ENCODE results near the gene KIN.
"Not testable (repeated sequence)": the region's sequence is repeated elsewhere in the genome, so short reads cannot be mapped to it uniquely, and the experiment has no call there.

The KIN gene

GRCh38 chr10:7818295-7819120 lies 30.7 kb upstream of the KIN start, which contains the start of gene TAF3:
TAF3 (plus strand) TSS chr10:7818505; CDS start chr10:7818710, 205 bp downstream.
- DNase-seq: peak; percentile 75 to 85 (median 85)
- Histone ChIP-seq H3K4me1 (ENCODE audit: control insufficient read depth, insufficient read depth, low read length, poor library complexity, severe bottlenecking) (peaks cover 19% of the 10 kb centered on the region), H3K27me3 (replicated peaks; ENCODE audit: control insufficient read depth, insufficient read depth, low read length, poor library complexity, severe bottlenecking) (no peaks in the 10 kb centered on the region), H3K27ac (ENCODE audit: insufficient read depth, low read length, poor library complexity, severe bottlenecking) (peak within 1 kb of the TSS; percentile 70), H3K9me3 (ENCODE audit: control insufficient read depth, low read length) (no peaks in the 10 kb centered on the region), H3K4me3 (ENCODE audit: insufficient read depth, low read depth, low read length, poor library complexity, severe bottlenecking) (peak within 1 kb of the TSS; percentile 97), H3K36me3 (ENCODE audit: control insufficient read depth, insufficient read depth, low read length) (peaks cover 3% of the 10 kb centered on the region)

GRCh38 chr10:7817984-7818294 lies 30.1 kb upstream of the KIN start:
- no peaks in the 10 kb centered on the region for H3K27me3 ChIP-seq (replicated peaks; ENCODE audit: control insufficient read depth, insufficient read depth, low read length, poor library complexity, severe bottlenecking)
- DNase-seq: no peak
- H3K9me3 ChIP-seq (ENCODE audit: control insufficient read depth, low read length): no peaks in the 10 kb centered on the region
- H3K36me3 ChIP-seq (ENCODE audit: control insufficient read depth, insufficient read depth, low read length): peaks cover 3% of the 10 kb centered on the region
- peak overlapping the region; percentile 70 for H3K27ac ChIP-seq (ENCODE audit: insufficient read depth, low read length, poor library complexity, severe bottlenecking)
- peaks cover 19% of the 10 kb centered on the region for H3K4me1 ChIP-seq (ENCODE audit: control insufficient read depth, insufficient read depth, low read length, poor library complexity, severe bottlenecking)
- H3K4me3 ChIP-seq (ENCODE audit: insufficient read depth, low read depth, low read length, poor library complexity, severe bottlenecking): peak overlapping the region; percentile 97

- Histone ChIP-seq H3K4me1 (ENCODE audit: control insufficient read depth, insufficient read depth, low read length, poor library complexity, severe bottlenecking) (peaks cover 19% of the 10 kb centered on the region), H3K27me3 (replicated peaks; ENCODE audit: control insufficient read depth, insufficient read depth, low read length, poor library complexity, severe bottlenecking) (no peaks in the 10 kb centered on the region), H3K27ac (ENCODE audit: insufficient read depth, low read length, poor library complexity, severe bottlenecking) (no peak overlapping the region), H3K9me3 (ENCODE audit: control insufficient read depth, low read length) (no peaks in the 10 kb centered on the region), H3K36me3 (ENCODE audit: control insufficient read depth, insufficient read depth, low read length) (peaks cover 3% of the 10 kb centered on the region), H3K4me3 (ENCODE audit: insufficient read depth, low read depth, low read length, poor library complexity, severe bottlenecking) (peak overlapping the region; percentile 97)
- no peak for DNase-seq
Measured at GRCh38 chr10:7817576-7817975, 29.8 kb upstream of the KIN start.

GRCh38 chr10:7813481-7813880 lies 25.7 kb upstream of the KIN start:
- H3K4me3 ChIP-seq (ENCODE audit: insufficient read depth, low read depth, low read length, poor library complexity, severe bottlenecking): no peak overlapping the region
- no peak overlapping the region for H3K27ac ChIP-seq (ENCODE audit: insufficient read depth, low read length, poor library complexity, severe bottlenecking)
- peaks cover 6% of the 10 kb centered on the region for H3K4me1 ChIP-seq (ENCODE audit: control insufficient read depth, insufficient read depth, low read length, poor library complexity, severe bottlenecking)
- no peaks in the 10 kb centered on the region for H3K9me3 ChIP-seq (ENCODE audit: control insufficient read depth, low read length)
- H3K27me3 ChIP-seq (replicated peaks; ENCODE audit: control insufficient read depth, insufficient read depth, low read length, poor library complexity, severe bottlenecking): no peaks in the 10 kb centered on the region
- no peaks in the 10 kb centered on the region for H3K36me3 ChIP-seq (ENCODE audit: control insufficient read depth, insufficient read depth, low read length)
- no peak for DNase-seq

- not testable (repeated sequence) for H3K4me1 ChIP-seq (ENCODE audit: control insufficient read depth, insufficient read depth, low read length, poor library complexity, severe bottlenecking)
Measured at GRCh38 chr10:7811743-7812142, 23.9 kb upstream of the KIN start.

GRCh38 chr10:7811000-7811399 lies 23.2 kb upstream of the KIN start:
- no peak overlapping the region for H3K27ac ChIP-seq (ENCODE audit: insufficient read depth, low read length, poor library complexity, severe bottlenecking)
- no peak overlapping the region for H3K4me3 ChIP-seq (ENCODE audit: insufficient read depth, low read depth, low read length, poor library complexity, severe bottlenecking)
- H3K4me1 ChIP-seq (ENCODE audit: control insufficient read depth, insufficient read depth, low read length, poor library complexity, severe bottlenecking): no peaks in the 10 kb centered on the region
- DNase-seq: no peak
- peaks cover 12% of the 10 kb centered on the region for H3K36me3 ChIP-seq (ENCODE audit: control insufficient read depth, insufficient read depth, low read length)
- no peaks in the 10 kb centered on the region for H3K9me3 ChIP-seq (ENCODE audit: control insufficient read depth, low read length)
- H3K27me3 ChIP-seq (replicated peaks; ENCODE audit: control insufficient read depth, insufficient read depth, low read length, poor library complexity, severe bottlenecking): no peaks in the 10 kb centered on the region

More at GRCh38 chr10:7811743-7812142, 23.9 kb upstream of the KIN start:
- H3K36me3 ChIP-seq (ENCODE audit: control insufficient read depth, insufficient read depth, low read length): peaks cover 12% of the 10 kb centered on the region
- not testable (repeated sequence) for H3K9me3 ChIP-seq (ENCODE audit: control insufficient read depth, low read length); DNase-seq; H3K27ac ChIP-seq (ENCODE audit: insufficient read depth, low read length, poor library complexity, severe bottlenecking); H3K27me3 ChIP-seq (replicated peaks; ENCODE audit: control insufficient read depth, insufficient read depth, low read length, poor library complexity, severe bottlenecking); H3K4me3 ChIP-seq (ENCODE audit: insufficient read depth, low read depth, low read length, poor library complexity, severe bottlenecking)

GRCh38 chr10:7810443-7810842 lies 22.6 kb upstream of the KIN start:
- no peaks in the 10 kb centered on the region for H3K9me3 ChIP-seq (ENCODE audit: control insufficient read depth, low read length)
- no peak overlapping the region for H3K4me3 ChIP-seq (ENCODE audit: insufficient read depth, low read depth, low read length, poor library complexity, severe bottlenecking)
- no peak for DNase-seq
- H3K27me3 ChIP-seq (replicated peaks; ENCODE audit: control insufficient read depth, insufficient read depth, low read length, poor library complexity, severe bottlenecking): no peaks in the 10 kb centered on the region
- H3K4me1 ChIP-seq (ENCODE audit: control insufficient read depth, insufficient read depth, low read length, poor library complexity, severe bottlenecking): no peaks in the 10 kb centered on the region
- peaks cover 16% of the 10 kb centered on the region for H3K36me3 ChIP-seq (ENCODE audit: control insufficient read depth, insufficient read depth, low read length)
- H3K27ac ChIP-seq (ENCODE audit: insufficient read depth, low read length, poor library complexity, severe bottlenecking): no peak overlapping the region

- H3K27me3 ChIP-seq (replicated peaks; ENCODE audit: control insufficient read depth, insufficient read depth, low read length, poor library complexity, severe bottlenecking): no peaks in the 10 kb centered on the region
- DNase-seq: no peak
- H3K4me3 ChIP-seq (ENCODE audit: insufficient read depth, low read depth, low read length, poor library complexity, severe bottlenecking): no peak overlapping the region
- peaks cover 31% of the 10 kb centered on the region for H3K36me3 ChIP-seq (ENCODE audit: control insufficient read depth, insufficient read depth, low read length)
- no peaks in the 10 kb centered on the region for H3K4me1 ChIP-seq (ENCODE audit: control insufficient read depth, insufficient read depth, low read length, poor library complexity, severe bottlenecking)
- no peak overlapping the region for H3K27ac ChIP-seq (ENCODE audit: insufficient read depth, low read length, poor library complexity, severe bottlenecking)
- H3K9me3 ChIP-seq (ENCODE audit: control insufficient read depth, low read length): no peaks in the 10 kb centered on the region
Measured at GRCh38 chr10:7808686-7809267, 21.0 kb upstream of the KIN start.

GRCh38 chr10:7804741-7805140 lies 16.9 kb upstream of the KIN start:
- Histone ChIP-seq H3K9me3 (ENCODE audit: control insufficient read depth, low read length) (no peaks in the 10 kb centered on the region), H3K4me1 (ENCODE audit: control insufficient read depth, insufficient read depth, low read length, poor library complexity, severe bottlenecking) (no peaks in the 10 kb centered on the region), H3K27me3 (replicated peaks; ENCODE audit: control insufficient read depth, insufficient read depth, low read length, poor library complexity, severe bottlenecking) (no peaks in the 10 kb centered on the region), H3K36me3 (ENCODE audit: control insufficient read depth, insufficient read depth, low read length) (peaks cover 67% of the 10 kb centered on the region), H3K27ac (ENCODE audit: insufficient read depth, low read length, poor library complexity, severe bottlenecking) (no peak overlapping the region), H3K4me3 (ENCODE audit: insufficient read depth, low read depth, low read length, poor library complexity, severe bottlenecking) (no peak overlapping the region)
- DNase-seq: no peak

- Histone ChIP-seq H3K27ac (ENCODE audit: insufficient read depth, low read length, poor library complexity, severe bottlenecking) (no peak overlapping the region), H3K9me3 (ENCODE audit: control insufficient read depth, low read length) (no peaks in the 10 kb centered on the region), H3K4me1 (ENCODE audit: control insufficient read depth, insufficient read depth, low read length, poor library complexity, severe bottlenecking) (no peaks in the 10 kb centered on the region), H3K36me3 (ENCODE audit: control insufficient read depth, insufficient read depth, low read length) (peaks cover 72% of the 10 kb centered on the region), H3K27me3 (replicated peaks; ENCODE audit: control insufficient read depth, insufficient read depth, low read length, poor library complexity, severe bottlenecking) (no peaks in the 10 kb centered on the region), H3K4me3 (ENCODE audit: insufficient read depth, low read depth, low read length, poor library complexity, severe bottlenecking) (no peak overlapping the region)
- no peak for DNase-seq
Measured at GRCh38 chr10:7804216-7804615, 16.4 kb upstream of the KIN start.

Measured in effector memory CD4-positive, alpha-beta T cell (primary cell).